Measurements from ENCODE around the gene SLC22A12.

The SLC22A12 gene

GRCh38 chr11:64637334-64638017, 46.5 kb downstream of the SLC22A12 start:
- Histone ChIP-seq H3K36me3 (peaks cover 8% of the 10 kb centered on the region), H3K9me3 (ENCODE audit: severe bottlenecking) (no peaks in the 10 kb centered on the region), H3K27ac (no peak overlapping the region), H3K27me3 (ENCODE audit: insufficient read depth, low read depth, severe bottlenecking) (no peaks in the 10 kb centered on the region), H3K4me3 (ENCODE audit: low read depth, low read length) (no peak overlapping the region)
- no peak for TF ChIP-seq CTCF (IDR thresholded peaks at IDR 0.05; ENCODE audit: low read depth, low read length)
- DNase-seq: no peak

- no peak overlapping the region for H3K27ac ChIP-seq
- no peaks in the 10 kb centered on the region for H3K9me3 ChIP-seq (ENCODE audit: severe bottlenecking)
These were observed 47.1 kb downstream of the SLC22A12 start for GRCh38 chr11:64638018-64638665.

GRCh38 chr11:64638829-64639228, 47.8 kb downstream of the SLC22A12 start:
- no peaks in the 10 kb centered on the region for H3K9me3 ChIP-seq (ENCODE audit: severe bottlenecking)
- DNase-seq: no peak
- no peak for TF ChIP-seq CTCF (IDR thresholded peaks at IDR 0.05; ENCODE audit: low read depth, low read length)
- peaks cover 8% of the 10 kb centered on the region for H3K36me3 ChIP-seq
- H3K27me3 ChIP-seq (ENCODE audit: insufficient read depth, low read depth, severe bottlenecking): no peaks in the 10 kb centered on the region
- no peak overlapping the region for H3K27ac ChIP-seq
- H3K4me3 ChIP-seq (ENCODE audit: low read depth, low read length): no peak overlapping the region

More at GRCh38 chr11:64638018-64638665, 47.1 kb downstream of the SLC22A12 start:
- DNase-seq: no peak
- no peaks in the 10 kb centered on the region for H3K27me3 ChIP-seq (ENCODE audit: insufficient read depth, low read depth, severe bottlenecking)
- H3K36me3 ChIP-seq: peaks cover 8% of the 10 kb centered on the region
- no peak for TF ChIP-seq CTCF (IDR thresholded peaks at IDR 0.05; ENCODE audit: low read depth, low read length)
- no peak overlapping the region for H3K4me3 ChIP-seq (ENCODE audit: low read depth, low read length)

GRCh38 chr11:64639885-64640284, 48.9 kb downstream of the SLC22A12 start:
- H3K4me3 ChIP-seq (ENCODE audit: low read depth, low read length): no peak overlapping the region
- no peak for DNase-seq
- no peaks in the 10 kb centered on the region for H3K9me3 ChIP-seq (ENCODE audit: severe bottlenecking)
- no peak overlapping the region for H3K27ac ChIP-seq
- H3K27me3 ChIP-seq (ENCODE audit: insufficient read depth, low read depth, severe bottlenecking): no peaks in the 10 kb centered on the region
- TF ChIP-seq CTCF (IDR thresholded peaks at IDR 0.05; ENCODE audit: low read depth, low read length): no peak
- peaks cover 3% of the 10 kb centered on the region for H3K36me3 ChIP-seq

GRCh38 chr11:64641596-64642417, 50.8 kb downstream of the SLC22A12 start:
- H3K9me3 ChIP-seq (ENCODE audit: severe bottlenecking): no peaks in the 10 kb centered on the region
- no peak for TF ChIP-seq CTCF (IDR thresholded peaks at IDR 0.05; ENCODE audit: low read depth, low read length)
- peak overlapping the region; percentile 63 for H3K4me3 ChIP-seq (ENCODE audit: low read depth, low read length)
- H3K27me3 ChIP-seq (ENCODE audit: insufficient read depth, low read depth, severe bottlenecking): no peaks in the 10 kb centered on the region
- no peak for DNase-seq
- H3K27ac ChIP-seq: no peak overlapping the region
- no peaks in the 10 kb centered on the region for H3K36me3 ChIP-seq

Data from WERI-Rb-1 (cell line).